GM19043 (cell line): Measurements from ENCODE around the gene PLOD1.

Source experiments
- ATAC-seq: cut with Tn5 transposase; IDR thresholded peaks from one replicate; pipeline ENCODE4 v1.9.1; 2021; ENCODE audit warnings: low read depth; ENCODE audit not compliant: unreplicated experiment

The PLOD1 gene

DNA sequence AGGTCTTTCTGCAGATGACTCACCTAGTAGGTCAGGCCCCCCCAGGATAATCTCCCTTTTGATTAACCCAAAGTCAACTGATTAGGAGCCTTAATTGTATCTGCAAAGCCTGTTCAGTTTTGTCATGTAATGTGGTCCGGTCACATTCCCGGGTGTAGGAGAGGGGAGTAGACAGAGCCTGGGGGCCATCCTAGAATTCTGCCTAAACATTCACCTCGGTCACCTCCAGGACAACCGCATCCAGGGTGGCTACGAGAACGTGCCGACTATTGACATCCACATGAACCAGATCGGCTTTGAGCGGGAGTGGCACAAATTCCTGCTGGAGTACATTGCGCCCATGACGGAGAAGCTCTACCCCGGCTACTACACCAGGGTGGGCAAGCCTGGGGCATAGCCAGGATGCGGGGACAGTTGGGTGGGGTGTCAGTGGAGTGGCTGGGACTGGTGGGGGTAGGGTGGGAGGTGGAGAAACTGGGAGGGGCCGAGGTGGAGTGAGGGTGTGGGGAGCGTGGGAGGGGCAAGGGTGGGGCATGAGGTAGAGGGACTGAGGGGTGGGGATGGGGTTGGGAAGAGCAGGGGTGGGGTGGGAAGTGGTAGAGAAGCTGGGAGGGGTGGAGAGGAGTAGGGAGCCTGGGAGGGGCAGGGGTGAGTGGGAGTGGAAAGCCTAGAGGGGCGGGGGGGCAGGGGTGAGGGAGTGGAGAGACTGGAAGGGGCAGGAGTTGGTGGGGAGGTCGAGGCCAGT, 36.1 kb downstream of the PLOD1 start:
- no peak for ATAC-seq

GRCh38 chr1:11977625-11978024, 43.1 kb downstream of the PLOD1 start:
- no peak for ATAC-seq

DNA sequence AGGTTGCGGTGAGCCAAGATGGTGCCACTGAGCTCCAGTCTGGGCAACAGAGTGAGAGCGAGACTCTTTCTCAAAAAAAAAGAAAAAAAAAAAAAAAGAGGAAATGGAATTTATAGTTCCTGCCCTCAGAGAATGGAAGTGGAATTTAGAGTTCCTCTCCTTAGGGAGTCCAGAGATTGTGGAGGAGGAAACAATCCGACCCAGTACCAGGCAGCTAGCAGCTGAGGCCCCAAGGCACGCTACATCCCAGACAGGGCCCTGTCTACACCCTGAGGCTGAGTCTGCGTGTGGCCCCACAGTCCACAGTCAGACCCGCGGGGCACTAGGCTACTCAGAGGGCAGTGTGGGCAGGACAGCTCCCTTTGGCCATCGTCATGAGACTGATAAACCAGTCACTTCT, 43.8 kb downstream of the PLOD1 start:
- no peak for ATAC-seq

DNA sequence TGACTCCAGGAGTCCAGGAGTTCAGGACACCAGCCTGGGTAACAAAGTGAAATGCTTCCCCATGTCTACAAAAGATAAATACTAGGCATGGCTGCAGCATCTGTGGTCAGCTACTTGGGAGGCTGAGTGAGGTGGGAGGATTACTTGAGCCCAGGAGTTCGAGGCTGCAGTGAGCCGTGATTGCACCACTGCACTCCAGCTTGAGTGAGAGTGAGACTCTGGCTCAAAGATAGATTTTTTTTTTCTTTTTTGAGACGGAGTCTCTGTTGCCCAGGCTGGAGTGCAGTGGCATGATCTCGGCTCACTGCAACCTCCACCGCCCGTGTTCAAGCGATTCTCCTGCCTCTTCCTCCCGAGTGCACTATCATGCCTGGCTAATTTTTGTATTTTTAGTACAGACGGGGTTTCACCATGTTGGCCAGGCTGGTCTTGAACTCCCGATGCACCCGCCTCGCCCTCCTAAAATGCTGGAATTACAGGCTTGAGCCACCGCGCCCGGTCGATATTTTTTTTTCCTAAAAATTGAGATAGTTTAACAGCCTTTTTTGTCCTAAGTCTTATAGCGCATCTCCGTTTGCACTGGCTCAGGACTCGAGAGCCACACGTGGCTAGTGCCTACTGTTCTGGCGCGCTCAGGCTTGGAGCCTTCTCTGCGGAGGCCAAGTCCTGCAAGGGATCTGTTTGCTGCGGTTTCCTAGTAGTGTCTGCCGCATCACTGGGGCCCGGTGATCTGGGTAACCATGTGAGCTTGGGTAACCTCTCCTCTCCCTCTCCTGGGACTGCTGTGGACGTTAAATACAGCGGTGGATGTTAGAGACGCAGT, 44.7 kb downstream of the PLOD1 start:
- no peak for ATAC-seq

GRCh38 chr1:11979851-11980675, 45.5 kb downstream of the PLOD1 start, which contains the start of gene MFN2:
Gene MFN2 (plus strand): TSS chr1:11980444. CDS start chr1:11989169, 8,725 bp downstream.
- peak; percentile 87 for ATAC-seq

- no peak for ATAC-seq
Observed at GRCh38 chr1:11980676-11980972, 46.1 kb downstream of the PLOD1 start.

GRCh38 chr1:11981378-11982009, 47.0 kb downstream of the PLOD1 start:
- no peak for ATAC-seq

GRCh38 chr1:11982010-11982392, 47.5 kb downstream of the PLOD1 start:
- no peak for ATAC-seq

DNA sequence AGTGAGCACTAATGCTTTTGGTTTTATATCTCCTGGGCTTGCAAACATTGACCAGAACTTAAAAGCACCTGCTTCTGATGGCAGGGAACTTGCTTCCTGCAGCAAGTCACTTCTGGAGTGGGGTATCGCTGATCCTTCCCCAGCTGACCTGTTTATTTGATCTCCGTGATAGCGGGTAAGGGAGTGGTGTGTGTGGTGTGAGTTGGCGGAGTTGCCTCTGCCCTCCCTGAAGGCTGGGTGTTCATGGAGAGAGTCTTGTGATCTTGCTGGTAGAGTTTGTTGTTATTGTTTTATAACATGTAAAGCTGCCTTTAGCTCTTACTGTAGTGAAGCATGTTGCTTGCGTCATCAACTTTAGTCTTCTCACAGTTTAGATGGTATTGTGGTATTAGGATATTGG, 49.6 kb downstream of the PLOD1 start:
- ATAC-seq: no peak

DNA sequence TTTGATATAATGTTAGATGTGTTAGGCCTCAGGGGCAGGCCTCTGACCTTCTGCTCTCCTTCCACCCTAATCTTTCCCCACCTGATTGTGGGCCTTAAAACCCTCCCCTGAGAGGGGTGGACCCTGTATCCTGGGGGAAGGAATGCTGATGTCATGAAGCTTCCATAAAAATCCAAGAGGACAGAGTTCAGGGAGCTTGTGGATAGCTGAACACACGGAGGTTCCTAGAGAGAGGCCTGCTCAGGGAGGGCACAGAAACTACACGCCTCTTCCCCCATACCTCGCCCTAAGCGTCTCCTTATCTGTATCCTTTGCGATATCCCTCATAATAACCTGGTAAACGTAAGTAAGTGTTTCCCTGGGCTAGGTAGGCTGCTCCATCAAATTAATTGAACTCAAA, 50.1 kb downstream of the PLOD1 start:
- no peak for ATAC-seq

DNA sequence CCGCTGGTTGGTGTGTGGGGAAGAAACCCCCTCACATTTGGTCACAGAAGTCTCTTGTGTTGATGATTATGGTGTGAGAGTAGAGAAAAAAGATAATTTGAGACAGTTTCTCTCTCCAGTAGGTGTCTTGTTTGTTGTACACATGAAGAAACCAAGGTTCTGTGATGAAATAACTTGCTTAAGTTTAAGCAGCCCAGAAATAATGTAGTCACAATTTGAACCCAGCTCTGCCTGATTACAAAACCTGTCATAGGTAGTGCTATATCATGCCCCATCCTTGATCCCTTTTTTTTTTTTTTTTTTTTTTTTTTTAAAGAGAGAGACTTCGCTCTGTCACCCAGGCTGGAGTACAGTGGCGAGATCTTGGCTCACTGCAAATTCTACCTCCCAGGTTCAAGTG, 50.7 kb downstream of the PLOD1 start:
- ATAC-seq: no peak

- ATAC-seq: no peak
Observed at GRCh38 chr1:11985851-11986250, 51.3 kb downstream of the PLOD1 start.

DNA sequence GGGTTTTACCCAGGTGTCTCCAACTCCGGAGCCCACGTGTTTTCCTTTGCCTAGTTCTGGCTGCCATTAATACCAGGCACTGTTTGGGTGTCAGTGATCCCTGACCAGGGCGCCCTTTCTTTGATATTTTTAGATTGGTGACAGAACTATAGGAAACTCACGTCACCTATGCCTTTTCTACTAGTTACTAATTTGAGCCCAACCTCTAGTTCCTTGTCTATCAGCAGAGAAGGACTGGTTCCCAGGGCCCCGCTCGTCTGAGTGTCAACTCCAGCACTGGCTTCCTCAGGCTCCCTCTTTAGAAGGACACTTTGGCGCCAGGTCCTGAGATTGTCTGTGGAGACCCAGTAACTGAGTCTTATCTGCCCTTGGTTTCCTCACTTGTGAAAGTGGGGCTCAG, 55.2 kb downstream of the PLOD1 start:
- ATAC-seq: no peak

DNA sequence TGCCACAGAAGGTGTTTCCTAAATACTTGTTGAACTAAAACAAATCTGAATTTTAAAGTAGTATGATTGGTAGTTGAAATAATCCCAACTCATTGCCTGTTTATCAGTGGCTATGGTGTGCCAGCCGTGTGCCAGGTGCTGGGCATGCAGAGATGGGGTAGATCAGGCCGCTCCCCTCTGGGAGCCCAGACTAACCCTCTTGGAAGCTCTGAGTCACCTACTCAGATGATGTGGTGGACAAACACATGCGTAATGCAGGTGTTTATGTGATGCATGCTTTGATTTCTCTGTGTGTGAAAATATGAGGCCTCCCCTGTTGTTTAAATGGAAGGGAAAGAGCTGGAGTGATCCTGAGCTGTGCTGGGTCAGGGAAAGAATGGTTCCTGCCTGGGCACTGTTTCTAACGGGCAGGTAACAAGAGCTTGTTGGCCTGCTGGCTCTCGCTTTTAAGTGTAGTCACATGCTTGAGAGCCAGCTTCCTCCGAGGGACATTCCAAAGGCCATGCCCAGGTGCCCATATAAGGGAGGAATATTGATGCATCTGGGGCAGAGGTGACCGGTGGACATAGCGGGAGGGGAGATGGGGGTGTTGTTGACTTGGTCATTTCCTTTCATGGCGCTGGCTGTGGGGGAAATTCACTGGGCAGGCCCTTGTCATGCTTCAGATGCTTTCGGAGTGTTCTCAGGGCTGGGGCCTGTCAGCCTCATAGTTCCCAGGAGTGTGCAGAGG, 56.0 kb downstream of the PLOD1 start:
- ATAC-seq: no peak

- ATAC-seq: no peak
Observed at GRCh38 chr1:11991969-11992676, 57.6 kb downstream of the PLOD1 start.

- no peak for ATAC-seq
Observed at GRCh38 chr1:11997081-11997850, 62.7 kb downstream of the PLOD1 start.

DNA sequence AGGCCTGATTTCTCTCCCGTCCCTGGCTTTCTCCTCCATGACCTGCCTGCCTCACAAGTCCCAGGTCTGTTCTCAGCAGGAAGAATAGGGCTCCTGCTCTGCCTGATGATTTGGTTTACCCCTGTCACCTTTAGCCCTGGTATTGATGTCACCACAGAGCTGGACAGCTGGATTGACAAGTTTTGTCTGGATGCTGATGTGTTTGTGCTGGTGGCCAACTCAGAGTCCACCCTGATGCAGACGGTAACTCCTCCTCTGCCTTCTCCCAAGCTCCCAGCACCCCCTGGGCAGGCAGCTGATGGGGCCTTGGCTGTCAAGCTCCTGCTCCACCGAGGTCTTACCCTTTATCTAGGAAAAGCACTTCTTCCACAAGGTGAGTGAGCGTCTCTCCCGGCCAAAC, 64.1 kb downstream of the PLOD1 start:
- ATAC-seq: no peak

- no peak for ATAC-seq
Observed at GRCh38 chr1:11999236-11999635, 64.7 kb downstream of the PLOD1 start.
